ENCODE results near the gene ATG10.

DNA sequence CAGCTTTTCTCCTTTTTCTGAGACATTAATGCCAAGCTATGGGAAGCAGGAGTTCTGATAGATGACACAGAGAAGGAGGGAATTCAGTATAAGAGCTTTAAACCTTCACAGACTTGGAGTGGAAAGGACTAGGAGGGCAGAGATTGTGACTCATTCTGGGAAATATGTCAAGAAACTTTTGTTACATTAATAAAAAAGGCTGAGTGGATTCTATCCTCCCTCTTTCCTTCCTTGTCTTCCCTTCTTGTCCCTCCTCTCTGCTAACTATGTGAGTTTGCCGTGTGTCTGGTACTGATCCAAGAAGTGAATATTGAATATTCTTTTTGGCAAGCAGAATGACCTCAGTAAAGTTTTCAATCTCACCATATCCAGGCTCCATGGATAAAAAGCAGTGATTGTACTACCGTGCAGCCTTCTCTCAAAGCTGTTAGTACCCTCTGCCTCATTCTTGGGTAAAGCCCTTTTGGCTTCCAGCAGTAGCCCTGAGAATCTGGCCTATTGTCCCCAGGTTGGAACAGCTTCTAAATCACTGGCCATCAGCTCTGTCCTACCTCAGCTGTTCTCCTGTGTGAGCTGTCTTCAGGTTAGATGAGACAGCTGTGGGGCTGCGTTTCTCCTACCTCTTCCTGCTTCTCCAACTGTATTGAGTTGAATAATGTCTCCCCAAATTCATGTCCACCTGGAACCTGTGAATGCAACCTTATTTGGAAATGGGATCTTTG is 73.9 kb downstream of the ATG10 start:
- TF ChIP-seq, protein P1, sequence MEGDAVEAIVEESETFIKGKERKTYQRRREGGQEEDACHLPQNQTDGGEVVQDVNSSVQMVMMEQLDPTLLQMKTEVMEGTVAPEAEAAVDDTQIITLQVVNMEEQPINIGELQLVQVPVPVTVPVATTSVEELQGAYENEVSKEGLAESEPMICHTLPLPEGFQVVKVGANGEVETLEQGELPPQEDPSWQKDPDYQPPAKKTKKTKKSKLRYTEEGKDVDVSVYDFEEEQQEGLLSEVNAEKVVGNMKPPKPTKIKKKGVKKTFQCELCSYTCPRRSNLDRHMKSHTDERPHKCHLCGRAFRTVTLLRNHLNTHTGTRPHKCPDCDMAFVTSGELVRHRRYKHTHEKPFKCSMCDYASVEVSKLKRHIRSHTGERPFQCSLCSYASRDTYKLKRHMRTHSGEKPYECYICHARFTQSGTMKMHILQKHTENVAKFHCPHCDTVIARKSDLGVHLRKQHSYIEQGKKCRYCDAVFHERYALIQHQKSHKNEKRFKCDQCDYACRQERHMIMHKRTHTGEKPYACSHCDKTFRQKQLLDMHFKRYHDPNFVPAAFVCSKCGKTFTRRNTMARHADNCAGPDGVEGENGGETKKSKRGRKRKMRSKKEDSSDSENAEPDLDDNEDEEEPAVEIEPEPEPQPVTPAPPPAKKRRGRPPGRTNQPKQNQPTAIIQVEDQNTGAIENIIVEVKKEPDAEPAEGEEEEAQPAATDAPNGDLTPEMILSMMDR (IDR thresholded peaks at IDR 0.05): no peak
- no peak for TF ChIP-seq ZFX (IDR thresholded peaks at IDR 0.05; ENCODE audit: borderline replicate concordance)

All from 22Rv1 (cell line).